Measurements from ENCODE around the gene FBXW2.

FBXW2 gene

GRCh38 chr9:120741191-120741590 lies 52.0 kb downstream of the FBXW2 start:
- no peak for DNase-seq

GRCh38 chr9:120740132-120740531 lies 53.1 kb downstream of the FBXW2 start:
- DNase-seq = no peak

GRCh38 chr9:120737416-120738165 lies 55.6 kb downstream of the FBXW2 start:
- DNase-seq = no peak

- no peak for DNase-seq
These were observed 56.3 kb downstream of the FBXW2 start for GRCh38 chr9:120736881-120737280.

GRCh38 chr9:120735415-120736126 lies 57.6 kb downstream of the FBXW2 start:
- no peak for DNase-seq

GRCh38 chr9:120734607-120735410 lies 58.4 kb downstream of the FBXW2 start:
- DNase-seq = no peak

- DNase-seq = no peak
These were observed 60.0 kb downstream of the FBXW2 start for GRCh38 chr9:120733190-120733589.

GRCh38 chr9:120730654-120731514 lies 62.3 kb downstream of the FBXW2 start:
- no peak for DNase-seq

- DNase-seq = no peak
These were observed 63.4 kb downstream of the FBXW2 start for GRCh38 chr9:120729791-120730241.

GRCh38 chr9:120726484-120726883 lies 66.7 kb downstream of the FBXW2 start:
- DNase-seq = no peak

GRCh38 chr9:120725907-120726306 lies 67.3 kb downstream of the FBXW2 start:
- DNase-seq = no peak

GRCh38 chr9:120724757-120725400 lies 68.3 kb downstream of the FBXW2 start:
- DNase-seq = no peak

GRCh38 chr9:120723565-120723964 lies 69.7 kb downstream of the FBXW2 start:
- no peak for DNase-seq

- DNase-seq = no peak
These were observed 72.8 kb downstream of the FBXW2 start for GRCh38 chr9:120720404-120720803.

- DNase-seq = no peak
These were observed 74.9 kb downstream of the FBXW2 start for GRCh38 chr9:120718316-120718715.

GRCh38 chr9:120717176-120717575 lies 76.0 kb downstream of the FBXW2 start:
- no peak for DNase-seq

- no peak for DNase-seq
These were observed 76.7 kb downstream of the FBXW2 start for GRCh38 chr9:120716483-120716882.

GRCh38 chr9:120715389-120715924 lies 77.8 kb downstream of the FBXW2 start:
- DNase-seq = no peak

- DNase-seq = no peak
These were observed 78.3 kb downstream of the FBXW2 start for GRCh38 chr9:120714846-120715388.

- peak; percentile 97 for DNase-seq
These were observed 78.9 kb downstream of the FBXW2 start, which contains the start of gene MEGF9 for GRCh38 chr9:120714088-120714845. Gene MEGF9, minus strand, starts transcription at chr9:120714470. Its CDS starts 112 bp downstream, at chr9:120714358.
